Keratinocyte (primary cell): ENCODE results near the gene MICALL2. TPM values are rescaled to one million over a fixed set of nuclear protein-coding genes. Genes with fewer than 3 reads are reported as not detected.

Experiments
- DNase-seq: peaks from one replicate; pipeline ENCODE4 v3.0.0-alpha.2; 2011; ENCODE audit warnings: low read depth, missing footprints, low spot score
- FAIRE-seq: peaks from 2 replicates; lab custom pipeline; 2011; peaks lifted over from hg19 to GRCh38; lab: Jason Lieb, UNC
- H2AFZ ChIP-seq: 2 replicates; pipeline ENCODE4 v1.6.0; 2012; ENCODE audit warnings: low read length, control low read depth, inconsistent platforms; ENCODE audit not compliant: control insufficient read depth
- H3K27ac ChIP-seq: 2 replicates; pipeline ENCODE4 v1.5.1; 2011; ENCODE audit warnings: low read length; ENCODE audit not compliant: control insufficient read depth, insufficient read depth
- H3K27me3 ChIP-seq: 3 replicates; pipeline ENCODE4 v1.6.0; 2011; ENCODE audit warnings: low read length; ENCODE audit not compliant: control insufficient read depth, insufficient read depth; ENCODE audit errors: extremely low read depth
- H3K36me3 ChIP-seq, 2 experiments: 2 replicates in 1 of 2; 3 replicates in 1 of 2; pipeline ENCODE4 v1.5.1; 2011; ENCODE audit warnings: low read length in 2 of 2, mild to moderate bottlenecking in 1 of 2; ENCODE audit not compliant: control insufficient read depth in 2 of 2, insufficient read depth in 2 of 2; ENCODE audit errors: extremely low read depth in 1 of 2
- H3K4me1 ChIP-seq: 3 replicates; pipeline ENCODE4 v1.5.1; 2011; ENCODE audit warnings: low read length; ENCODE audit not compliant: control insufficient read depth, insufficient read depth; ENCODE audit errors: extremely low read depth
- H3K4me2 ChIP-seq: 3 replicates; pipeline ENCODE4 v1.6.0; 2011; ENCODE audit warnings: low read depth, low read length; ENCODE audit not compliant: control insufficient read depth, insufficient read depth; ENCODE audit errors: extremely low read depth
- H3K4me3 ChIP-seq, 3 experiments: fragments of 200-600 bp in 1 of 3; sonication (generic) in 1 of 3; 2 replicates in 2 of 3; 3 replicates in 1 of 3; pipeline ENCODE4 v1.5.1; 2011 to 2016; ENCODE audit warnings: low read length in 3 of 3, mild to moderate bottlenecking in 3 of 3, control low read depth in 2 of 3, inconsistent platforms in 1 of 3, low read depth in 1 of 3, mixed read lengths in 1 of 3, mixed run types in 1 of 3, moderate library complexity in 1 of 3; ENCODE audit not compliant: control insufficient read depth in 2 of 3, insufficient read depth in 2 of 3; ENCODE audit errors: extremely low read depth in 1 of 3
- H3K79me2 ChIP-seq: 2 replicates; pipeline ENCODE4 v1.6.0; 2012; ENCODE audit warnings: low read length; ENCODE audit not compliant: control insufficient read depth, insufficient read depth
- H3K9ac ChIP-seq: 3 replicates; pipeline ENCODE4 v1.6.0; 2011; ENCODE audit warnings: low read length; ENCODE audit not compliant: control insufficient read depth, insufficient read depth; ENCODE audit errors: extremely low read depth
- H3K9me1 ChIP-seq: 3 replicates; pipeline ENCODE4 v1.6.0; 2011; ENCODE audit warnings: low read length; ENCODE audit not compliant: control insufficient read depth, insufficient read depth; ENCODE audit errors: extremely low read depth
- H3K9me3 ChIP-seq: 2 replicates; pipeline ENCODE4 v1.5.1; 2012; ENCODE audit warnings: low read depth, low read length; ENCODE audit not compliant: control insufficient read depth
- H4K20me1 ChIP-seq: 3 replicates; pipeline ENCODE4 v1.6.0; 2011; ENCODE audit warnings: low read length; ENCODE audit not compliant: control insufficient read depth, insufficient read depth; ENCODE audit errors: extremely low read depth
- EZH2 ChIP-seq: IDR thresholded peaks from one replicate; pipeline ENCODE4 v1.6.1; 2012; ENCODE audit warnings: inconsistent platforms, mild to moderate bottlenecking, low read length, moderate library complexity
- dilution Hi-C: fragments of 300-500 bp; cut with MboI; formaldehyde crosslinking; loops from one replicate; pipeline ENCODE4 v1.7.0; 2020; ENCODE audit warnings: low sequenced_read_pairs; ENCODE audit not compliant: extremely low pct_ligation_motif_present
- polyA minus RNA-seq, 3 experiments: library from RNA; depleted of rRNA, polyadenylated mRNA; stranded (reverse); fragments of >200 nt; gene quantifications; 1 replicate in 1 of 3; 2 replicates in 1 of 3; 3 replicates in 1 of 3; pipeline ENCODE4 v1.2.3, GENCODE V29; 2011
- polyA plus RNA-seq, 5 experiments: library from polyadenylated mRNA; depleted of rRNA in 3 of 5; stranded (reverse) in 3 of 5; stranded (forward) in 1 of 5; unstranded in 1 of 5; fragments of >200 nt; gene quantifications; 1 replicate in 1 of 5; 2 replicates in 3 of 5; 3 replicates in 1 of 5; pipeline versions ENCODE4 v1.2.1 to v1.2.3, GENCODE V29; 2011 to 2012; ENCODE audit warnings: missing spikeins in 2 of 5, low read depth in 1 of 5, low replicate concordance in 1 of 5
- TF ChIP-seq, protein P1 (sequence below), 3 experiments: IDR thresholded peaks in 1 of 3; conservative IDR thresholded peaks in 1 of 3; optimal IDR thresholded peaks in 1 of 3; 2 replicates in 2 of 3; 3 replicates in 1 of 3; pipeline versions ENCODE3 to v1.5.1; 2011; ENCODE audit warnings: low read length in 3 of 3, mild to moderate bottlenecking in 3 of 3, moderate library complexity in 2 of 3, control low read depth in 1 of 3, inconsistent platforms in 1 of 3; ENCODE audit not compliant: insufficient read depth in 2 of 3; ENCODE audit errors: extremely low read depth in 1 of 3

MICALL2 gene
- 10.4 to 24.5 TPM (median 11.7 TPM) in 3 replicates for polyA plus RNA-seq
- 28.1 TPM for polyA plus RNA-seq (2011; ENCODE audit: low read depth)
- 2.8 and 8.9 TPM in 2 replicates for polyA plus RNA-seq (2011; cell fraction: cytosol; rRNA removed)
- polyA plus RNA-seq (2011; cell fraction: nucleus; rRNA removed) = 72.6 and 111 TPM in 2 replicates
- 17.4 and 20.1 TPM in 2 replicates for polyA plus RNA-seq (2012; ENCODE audit: low replicate concordance)
- polyA minus RNA-seq = 10.1 to 23.3 TPM (median 22.6 TPM) in 3 replicates
- 18.8 TPM for polyA minus RNA-seq (2011; cell fraction: cytosol; rRNA and poly(A)+ RNA removed)
- 34.1 and 38.5 TPM in 2 replicates for polyA minus RNA-seq (2011; cell fraction: nucleus; rRNA and poly(A)+ RNA removed)

DNA sequence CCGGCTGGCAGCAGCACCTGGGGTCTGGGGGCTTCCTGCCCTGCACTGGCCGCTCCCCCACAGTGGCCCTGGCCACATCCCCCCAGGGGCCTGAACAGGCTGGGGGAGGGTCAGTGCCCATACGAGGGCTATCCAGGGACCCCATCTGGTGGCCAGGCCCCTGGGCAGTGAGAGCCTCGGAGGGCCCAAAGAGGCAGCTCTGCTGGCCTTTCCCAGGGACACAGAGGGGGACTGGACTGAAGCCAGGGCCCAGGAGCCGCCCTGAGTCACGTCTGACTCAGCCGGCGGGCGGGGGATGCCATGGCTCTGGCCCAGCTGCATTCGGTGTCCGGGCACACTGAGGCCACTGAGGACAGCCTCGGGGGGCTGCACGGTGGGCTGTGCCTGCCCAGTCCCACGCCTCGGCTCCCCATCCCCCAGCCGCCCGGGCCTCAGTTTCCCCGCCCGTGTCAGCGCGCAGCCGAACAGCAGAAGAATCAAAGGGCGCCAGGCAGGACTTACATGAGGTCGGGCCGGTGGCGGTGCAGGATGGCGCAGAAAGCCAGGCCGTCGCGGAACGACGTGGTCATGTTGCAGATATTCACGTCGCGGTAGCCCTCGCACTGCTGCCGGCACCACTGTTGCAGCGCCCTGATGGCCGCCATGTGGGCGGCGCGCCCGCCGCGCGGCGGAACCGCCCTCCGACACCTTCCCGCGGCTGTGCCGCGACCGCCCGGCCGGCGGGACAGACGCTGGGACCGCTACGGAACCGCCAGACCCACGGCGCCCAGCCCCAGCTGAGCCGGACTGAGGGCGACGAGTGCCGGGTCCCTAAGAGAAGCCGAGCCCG, at the start of gene MICALL2:
MICALL2 (minus strand) TSS at position 788 of the 829 bp plus-strand sequence; CDS start at position 644, 144 bp downstream.
- H4K20me1 ChIP-seq = peaks cover 3% of the 10 kb centered on the region
- TF ChIP-seq, protein P1, sequence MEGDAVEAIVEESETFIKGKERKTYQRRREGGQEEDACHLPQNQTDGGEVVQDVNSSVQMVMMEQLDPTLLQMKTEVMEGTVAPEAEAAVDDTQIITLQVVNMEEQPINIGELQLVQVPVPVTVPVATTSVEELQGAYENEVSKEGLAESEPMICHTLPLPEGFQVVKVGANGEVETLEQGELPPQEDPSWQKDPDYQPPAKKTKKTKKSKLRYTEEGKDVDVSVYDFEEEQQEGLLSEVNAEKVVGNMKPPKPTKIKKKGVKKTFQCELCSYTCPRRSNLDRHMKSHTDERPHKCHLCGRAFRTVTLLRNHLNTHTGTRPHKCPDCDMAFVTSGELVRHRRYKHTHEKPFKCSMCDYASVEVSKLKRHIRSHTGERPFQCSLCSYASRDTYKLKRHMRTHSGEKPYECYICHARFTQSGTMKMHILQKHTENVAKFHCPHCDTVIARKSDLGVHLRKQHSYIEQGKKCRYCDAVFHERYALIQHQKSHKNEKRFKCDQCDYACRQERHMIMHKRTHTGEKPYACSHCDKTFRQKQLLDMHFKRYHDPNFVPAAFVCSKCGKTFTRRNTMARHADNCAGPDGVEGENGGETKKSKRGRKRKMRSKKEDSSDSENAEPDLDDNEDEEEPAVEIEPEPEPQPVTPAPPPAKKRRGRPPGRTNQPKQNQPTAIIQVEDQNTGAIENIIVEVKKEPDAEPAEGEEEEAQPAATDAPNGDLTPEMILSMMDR (optimal IDR thresholded peaks at IDR 0.05 in 1 of 3, IDR thresholded peaks at IDR 0.05 in 1 of 3, conservative IDR thresholded peaks at IDR 0.05 in 1 of 3; ENCODE audit: extremely low read depth in 1 of 3, insufficient read depth in 2 of 3, low read length in 3 of 3) = no peak
- TF ChIP-seq EZH2 = no peak
- no peaks in the 10 kb centered on the region for H3K27me3 ChIP-seq
- peak within 1 kb of the TSS; percentile 83 for H2AFZ ChIP-seq
- H3K9me3 ChIP-seq = no peaks in the 10 kb centered on the region
- peak within 1 kb of the TSS; percentile 79 for H3K27ac ChIP-seq
- dilution Hi-C loops = no loop called here
- no peaks in the 10 kb centered on the region for H3K9me1 ChIP-seq
- FAIRE-seq (no peak), DNase-seq (no peak)
- H3K4me1 ChIP-seq = peaks cover 56% of the 10 kb centered on the region
- peak within 1 kb of the TSS; percentile 81 to 86 (median 84) for H3K4me3 ChIP-seq
- peak within 1 kb of the TSS; percentile 85 for H3K9ac ChIP-seq
- peak within 1 kb of the TSS; percentile 96 for H3K4me2 ChIP-seq
- H3K36me3 ChIP-seq = no peaks in the 10 kb centered on the region
- H3K79me2 ChIP-seq = peaks cover 43% of the 10 kb centered on the region

DNA sequence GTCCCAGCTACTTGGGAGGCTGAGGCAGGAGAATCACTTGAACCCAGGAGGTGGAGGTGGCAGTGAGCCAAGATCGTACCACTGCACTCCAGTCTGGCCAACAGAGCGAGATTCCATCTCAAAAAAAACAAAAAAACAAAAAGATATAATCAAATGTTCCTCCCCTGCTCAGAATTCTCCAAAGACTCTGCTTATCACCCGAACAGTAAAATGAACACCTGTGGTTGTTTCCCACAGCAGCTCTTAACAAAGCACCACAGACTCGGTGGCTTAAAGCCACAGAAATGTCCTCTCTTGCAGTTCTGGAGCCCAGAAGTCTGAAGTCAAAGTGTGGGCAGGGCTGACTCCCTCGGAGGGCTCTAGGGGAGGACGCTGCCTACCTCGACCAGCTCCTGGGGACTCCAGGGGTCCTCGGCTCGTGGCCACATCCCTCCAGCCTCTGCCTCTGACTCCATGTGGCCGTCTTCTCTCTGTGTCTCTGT, 49.0 kb upstream of the MICALL2 start:
- Histone ChIP-seq H3K36me3 (no peaks in the 10 kb centered on the region), H3K79me2 (peaks cover 8% of the 10 kb centered on the region), H3K27me3 (no peaks in the 10 kb centered on the region), H3K4me3 (no peak overlapping the region), H3K9me3 (no peaks in the 10 kb centered on the region), H3K9ac (no peak overlapping the region), H3K27ac (no peak overlapping the region), H3K4me2 (no peak overlapping the region), H4K20me1 (no peaks in the 10 kb centered on the region), H2AFZ (no peak overlapping the region), H3K4me1 (peaks cover 14% of the 10 kb centered on the region), H3K9me1 (no peaks in the 10 kb centered on the region)
- dilution Hi-C loops = no loop called here
- TF ChIP-seq, protein P1 (optimal IDR thresholded peaks at IDR 0.05 in 1 of 3, IDR thresholded peaks at IDR 0.05 in 1 of 3, conservative IDR thresholded peaks at IDR 0.05 in 1 of 3; ENCODE audit: extremely low read depth in 1 of 3, insufficient read depth in 2 of 3, low read length in 3 of 3) = no peak
- no peak for TF ChIP-seq EZH2
- FAIRE-seq (no peak), DNase-seq (no peak)
